ENCODE measurements around the gene SCFD1.

DNA sequence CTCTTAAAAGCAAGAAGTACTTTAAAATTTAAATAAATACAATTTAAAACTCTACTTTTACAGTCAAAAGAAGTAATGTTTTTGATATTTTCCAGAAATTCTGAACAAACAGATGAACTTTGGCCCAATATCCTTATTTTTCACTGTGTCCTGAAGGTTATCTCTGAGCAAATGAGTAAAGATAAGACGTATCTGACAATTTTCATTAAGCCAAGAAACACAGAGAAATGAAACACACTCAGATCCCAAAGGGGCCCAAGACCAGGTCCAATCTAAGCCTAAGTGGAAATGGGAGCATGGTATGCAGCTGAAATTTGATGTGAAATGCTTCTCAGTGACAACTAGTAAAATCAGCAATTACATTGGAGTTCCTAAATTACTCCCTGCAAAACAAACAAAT, 146.7 kb downstream of the SCFD1 start:
- TF ChIP-seq POLR2AphosphoS5 (IDR thresholded peaks at IDR 0.05) (no peak), EP300 (IDR thresholded peaks at IDR 0.05) (no peak), POLR2A (IDR thresholded peaks at IDR 0.05) (no peak)
- TF ChIP-seq, protein P1, sequence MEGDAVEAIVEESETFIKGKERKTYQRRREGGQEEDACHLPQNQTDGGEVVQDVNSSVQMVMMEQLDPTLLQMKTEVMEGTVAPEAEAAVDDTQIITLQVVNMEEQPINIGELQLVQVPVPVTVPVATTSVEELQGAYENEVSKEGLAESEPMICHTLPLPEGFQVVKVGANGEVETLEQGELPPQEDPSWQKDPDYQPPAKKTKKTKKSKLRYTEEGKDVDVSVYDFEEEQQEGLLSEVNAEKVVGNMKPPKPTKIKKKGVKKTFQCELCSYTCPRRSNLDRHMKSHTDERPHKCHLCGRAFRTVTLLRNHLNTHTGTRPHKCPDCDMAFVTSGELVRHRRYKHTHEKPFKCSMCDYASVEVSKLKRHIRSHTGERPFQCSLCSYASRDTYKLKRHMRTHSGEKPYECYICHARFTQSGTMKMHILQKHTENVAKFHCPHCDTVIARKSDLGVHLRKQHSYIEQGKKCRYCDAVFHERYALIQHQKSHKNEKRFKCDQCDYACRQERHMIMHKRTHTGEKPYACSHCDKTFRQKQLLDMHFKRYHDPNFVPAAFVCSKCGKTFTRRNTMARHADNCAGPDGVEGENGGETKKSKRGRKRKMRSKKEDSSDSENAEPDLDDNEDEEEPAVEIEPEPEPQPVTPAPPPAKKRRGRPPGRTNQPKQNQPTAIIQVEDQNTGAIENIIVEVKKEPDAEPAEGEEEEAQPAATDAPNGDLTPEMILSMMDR (IDR thresholded peaks at IDR 0.05) = no peak

Measured in gastroesophageal sphincter (tissue), 3 donors.